ENCODE measurements around the gene NDFIP2. TPM values are rescaled to one million over a fixed set of nuclear protein-coding genes. Genes with fewer than 3 reads are reported as not detected.

The NDFIP2 gene
- total RNA-seq, 1 experiment from 2014 or later: 81.6 TPM

DNA sequence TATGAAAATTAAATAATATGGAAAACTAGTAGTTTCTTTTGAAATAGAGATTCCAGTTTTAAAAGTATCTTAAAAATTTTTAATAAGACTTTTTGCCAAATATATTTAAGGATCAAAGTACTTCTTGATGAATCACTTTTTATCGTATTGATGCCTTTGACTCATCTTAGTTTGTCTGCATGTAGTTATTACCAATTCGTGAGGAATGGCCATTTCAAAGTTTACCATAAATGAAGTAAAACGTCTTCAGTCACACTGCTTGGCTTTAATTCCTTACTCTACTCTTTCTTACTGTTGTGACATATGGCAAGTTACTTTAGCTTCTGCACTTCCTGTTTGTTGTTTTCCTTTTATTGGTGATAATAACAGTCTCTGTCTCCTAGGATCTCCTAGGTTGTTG lies 38.3 kb downstream of the NDFIP2 start:
- no peak for DNase-seq (ENCODE audit: unreplicated experiment)
- no peak for TF ChIP-seq CTCF (IDR thresholded peaks at IDR 0.05; ENCODE audit: unreplicated experiment)
- no peaks in the 10 kb centered on the region for H3K9me3 Mint-ChIP-seq (ENCODE audit: unreplicated experiment)
- intact Hi-C loops (cut with micrococcal nuclease): no loop called here
- ChIA-PET CTCF (no interaction called here), POLR2A (interaction anchor here (0.7 to 3.2 kb wide), 3 partner anchors 26 to 696 kb away, joined by 3 to 11 read pairs (median 3); partner anchors contain the start of gene NDFIP2)
- no TSS peak for BruUV-seq (replicated peaks)
- peak overlapping the region; percentile 69 for H3K27ac Mint-ChIP-seq (ENCODE audit: low read depth, unreplicated experiment)
- peaks cover 18% of the 10 kb centered on the region for H3K36me3 Mint-ChIP-seq (ENCODE audit: insufficient read depth, unreplicated experiment)
- peaks cover 24% of the 10 kb centered on the region for H3K4me1 Mint-ChIP-seq (ENCODE audit: insufficient read depth, unreplicated experiment)
- H3K4me3 Mint-ChIP-seq (ENCODE audit: unreplicated experiment): no peak overlapping the region
- no peaks in the 10 kb centered on the region for H3K27me3 Mint-ChIP-seq (ENCODE audit: insufficient read depth, unreplicated experiment)

DNA sequence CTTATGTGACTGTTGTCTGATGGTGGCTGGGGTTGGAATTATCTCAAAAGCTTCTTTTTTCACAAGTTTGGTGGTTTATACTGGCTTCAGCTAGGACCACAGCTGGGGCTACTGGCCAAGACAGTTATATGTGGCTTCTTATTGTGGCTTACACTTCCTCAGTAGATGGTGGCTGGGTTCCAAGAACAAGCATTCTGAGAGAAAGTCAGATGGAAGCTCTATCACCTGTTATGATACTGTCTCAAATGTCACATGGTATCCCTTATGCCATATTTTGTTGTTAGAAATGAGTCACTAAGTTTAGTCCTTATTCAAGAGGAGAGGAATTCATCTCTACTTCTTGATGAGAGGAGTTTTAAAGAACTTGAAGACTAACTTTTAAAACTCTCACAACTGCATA lies 41.6 kb downstream of the NDFIP2 start:
- ChIA-PET CTCF (interaction anchor here (1.0 to 2.0 kb wide), 2 partner anchors 98 to 120 kb away, joined by 4 to 7 read pairs; no protein-coding TSS in a partner anchor), POLR2A (interaction anchor here (0.8 to 1.3 kb wide), 3 partner anchors 13 to 41 kb away, joined by 3 to 5 read pairs (median 4); partner anchors contain the start of gene NDFIP2)
- Mint-ChIP-seq H3K9me3 (ENCODE audit: unreplicated experiment) (no peaks in the 10 kb centered on the region), H3K27ac (ENCODE audit: low read depth, unreplicated experiment) (peak overlapping the region; percentile 46), H3K27me3 (ENCODE audit: insufficient read depth, unreplicated experiment) (no peaks in the 10 kb centered on the region), H3K36me3 (ENCODE audit: insufficient read depth, unreplicated experiment) (peaks cover 18% of the 10 kb centered on the region), H3K4me3 (ENCODE audit: unreplicated experiment) (no peak overlapping the region), H3K4me1 (ENCODE audit: insufficient read depth, unreplicated experiment) (peaks cover 24% of the 10 kb centered on the region)
- TF ChIP-seq CTCF (IDR thresholded peaks at IDR 0.05; ENCODE audit: unreplicated experiment): no peak
- peak; percentile 38 for DNase-seq (ENCODE audit: unreplicated experiment)
- intact Hi-C loops (cut with micrococcal nuclease): no loop called here
- BruUV-seq (replicated peaks): TSS peak; percentile 12

- Mint-ChIP-seq H3K27me3 (ENCODE audit: insufficient read depth, unreplicated experiment) (no peaks in the 10 kb centered on the region), H3K4me1 (ENCODE audit: insufficient read depth, unreplicated experiment) (peaks cover 13% of the 10 kb centered on the region), H3K27ac (ENCODE audit: low read depth, unreplicated experiment) (no peak overlapping the region), H3K9me3 (ENCODE audit: unreplicated experiment) (no peaks in the 10 kb centered on the region), H3K36me3 (ENCODE audit: insufficient read depth, unreplicated experiment) (peaks cover 24% of the 10 kb centered on the region), H3K4me3 (ENCODE audit: unreplicated experiment) (no peak overlapping the region)
- BruUV-seq (replicated peaks): no TSS peak
- POLR2A ChIA-PET: interaction anchor here (0.6 to 3.0 kb wide), 6 partner anchors 10 to 45 kb away, joined by 3 to 26 read pairs (median 4); partner anchors contain the start of gene NDFIP2
- intact Hi-C loops (cut with micrococcal nuclease): loop anchor here (2.0 kb wide), 1 partner anchor 44 kb away; the partner anchor contains the start of gene NDFIP2
- no peak for TF ChIP-seq CTCF (IDR thresholded peaks at IDR 0.05; ENCODE audit: unreplicated experiment)
- DNase-seq (ENCODE audit: unreplicated experiment): peak; percentile 72
- CTCF ChIA-PET: interaction anchor here (0.6 to 0.8 kb wide), 2 partner anchors 20 to 1389 kb away, joined by 3 read pairs; no protein-coding TSS in a partner anchor
Measured at GRCh38 chr13:79525064-79525857, 44.3 kb downstream of the NDFIP2 start.

DNA sequence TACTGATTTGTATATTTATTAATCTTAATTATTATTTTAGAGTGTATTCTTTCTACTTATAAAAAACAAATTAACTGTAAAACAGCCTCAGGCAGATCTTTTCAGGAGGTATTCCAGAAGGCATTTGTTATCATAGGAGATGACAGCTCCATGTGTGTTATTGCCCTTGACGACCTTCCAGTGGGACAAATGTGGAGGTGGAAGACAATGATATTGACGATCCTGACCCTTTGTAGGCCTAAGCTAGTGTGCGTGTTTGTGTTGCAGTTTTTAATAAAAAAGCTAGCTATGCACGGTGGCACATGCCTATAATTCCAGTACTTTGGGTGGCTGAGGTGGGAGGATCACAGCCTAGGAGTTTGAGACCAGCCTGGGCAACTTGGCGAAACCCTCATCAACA lies 46.7 kb downstream of the NDFIP2 start:
- Mint-ChIP-seq H3K4me3 (ENCODE audit: unreplicated experiment) (no peak overlapping the region), H3K4me1 (ENCODE audit: insufficient read depth, unreplicated experiment) (peaks cover 14% of the 10 kb centered on the region), H3K9me3 (ENCODE audit: unreplicated experiment) (no peaks in the 10 kb centered on the region), H3K27me3 (ENCODE audit: insufficient read depth, unreplicated experiment) (no peaks in the 10 kb centered on the region), H3K27ac (ENCODE audit: low read depth, unreplicated experiment) (no peak overlapping the region), H3K36me3 (ENCODE audit: insufficient read depth, unreplicated experiment) (peaks cover 30% of the 10 kb centered on the region)
- TF ChIP-seq CTCF (IDR thresholded peaks at IDR 0.05; ENCODE audit: unreplicated experiment): no peak
- intact Hi-C loops (cut with micrococcal nuclease): no loop called here
- CTCF ChIA-PET: interaction anchor here (0.7 to 1.8 kb wide), 7 partner anchors 12 to 104 kb away, joined by 3 to 11 read pairs (median 5); no protein-coding TSS in a partner anchor
- BruUV-seq (replicated peaks): no TSS peak
- no peak for DNase-seq (ENCODE audit: unreplicated experiment)
- POLR2A ChIA-PET: interaction anchor here (0.6 to 4.8 kb wide), 14 partner anchors 8 to 1072 kb away, joined by 3 to 84 read pairs (median 4); partner anchors contain the start of genes NDFIP2 and RBM26
